SU-DHL-6 (cell line): ENCODE data around the gene OR1J4.

ENCODE experiments used
- CTCF ChIP-seq: fragments of 200-600 bp; sonication (generic); IDR thresholded peaks from one replicate; pipeline ENCODE4 v1.5.1; 2017; ENCODE audit warnings: antibody characterized with exemption, mild to moderate bottlenecking, low read length, moderate library complexity; ENCODE audit not compliant: insufficient read depth, poor library complexity, severe bottlenecking
- EZH2phosphoT487 ChIP-seq: fragments of 200-600 bp; sonication (generic), shearing (Covaris generic); conservative IDR thresholded peaks from 2 replicates; pipeline ENCODE4 v1.6.1; 2018; ENCODE audit warnings: mild to moderate bottlenecking, antibody characterized with exemption, low read length, moderate library complexity, mixed read lengths

- TF ChIP-seq CTCF (no peak), EZH2phosphoT487 (no peak)
Measured at GRCh38 chr9:122526602-122527001, 7.7 kb downstream of the OR1J4 start.
